ENCODE results near the gene FAM210A.

DNA sequence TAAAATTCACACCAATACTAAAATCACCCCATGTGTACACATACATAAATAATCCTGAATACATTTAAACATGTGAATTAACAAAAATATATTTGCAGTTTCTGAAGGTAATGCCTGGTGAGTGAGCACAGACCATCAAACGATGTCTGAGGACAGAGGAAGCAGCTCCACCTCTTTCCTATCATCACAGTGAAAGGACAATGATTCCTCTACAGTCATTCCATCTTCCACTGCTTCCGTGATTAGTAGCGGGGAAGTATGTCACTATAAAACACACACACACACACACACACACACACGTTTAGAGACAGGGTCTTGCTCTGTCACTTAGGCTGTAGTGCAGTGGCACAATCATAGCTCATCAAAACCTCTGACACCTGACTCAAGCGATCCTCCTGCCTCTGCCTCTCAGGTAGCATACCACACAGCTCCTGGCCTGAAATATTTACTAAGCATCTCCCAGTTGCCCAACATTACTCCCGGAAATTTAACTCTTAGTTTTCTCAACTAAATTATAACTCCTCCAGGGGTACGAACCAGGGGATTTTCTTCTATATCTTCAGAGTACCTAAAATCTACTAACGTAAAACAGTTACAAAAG lies 12.8 kb downstream of the FAM210A start:
- no peak for TF ChIP-seq EZH2 (IDR thresholded peaks at IDR 0.05; ENCODE audit: borderline replicate concordance, low read length)
- TF ChIP-seq, protein P1, sequence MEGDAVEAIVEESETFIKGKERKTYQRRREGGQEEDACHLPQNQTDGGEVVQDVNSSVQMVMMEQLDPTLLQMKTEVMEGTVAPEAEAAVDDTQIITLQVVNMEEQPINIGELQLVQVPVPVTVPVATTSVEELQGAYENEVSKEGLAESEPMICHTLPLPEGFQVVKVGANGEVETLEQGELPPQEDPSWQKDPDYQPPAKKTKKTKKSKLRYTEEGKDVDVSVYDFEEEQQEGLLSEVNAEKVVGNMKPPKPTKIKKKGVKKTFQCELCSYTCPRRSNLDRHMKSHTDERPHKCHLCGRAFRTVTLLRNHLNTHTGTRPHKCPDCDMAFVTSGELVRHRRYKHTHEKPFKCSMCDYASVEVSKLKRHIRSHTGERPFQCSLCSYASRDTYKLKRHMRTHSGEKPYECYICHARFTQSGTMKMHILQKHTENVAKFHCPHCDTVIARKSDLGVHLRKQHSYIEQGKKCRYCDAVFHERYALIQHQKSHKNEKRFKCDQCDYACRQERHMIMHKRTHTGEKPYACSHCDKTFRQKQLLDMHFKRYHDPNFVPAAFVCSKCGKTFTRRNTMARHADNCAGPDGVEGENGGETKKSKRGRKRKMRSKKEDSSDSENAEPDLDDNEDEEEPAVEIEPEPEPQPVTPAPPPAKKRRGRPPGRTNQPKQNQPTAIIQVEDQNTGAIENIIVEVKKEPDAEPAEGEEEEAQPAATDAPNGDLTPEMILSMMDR (IDR thresholded peaks at IDR 0.05; ENCODE audit: low read length): no peak

All from OCI-LY1 (cell line).